HG03442 (cell line): Measurements from ENCODE around the gene NEK10.

Source experiments
- ATAC-seq: cut with Tn5 transposase; IDR thresholded peaks from one replicate; pipeline ENCODE4 v1.9.1; 2021; ENCODE audit warnings: mild to moderate bottlenecking, moderate library complexity; ENCODE audit not compliant: unreplicated experiment

The NEK10 gene

DNA sequence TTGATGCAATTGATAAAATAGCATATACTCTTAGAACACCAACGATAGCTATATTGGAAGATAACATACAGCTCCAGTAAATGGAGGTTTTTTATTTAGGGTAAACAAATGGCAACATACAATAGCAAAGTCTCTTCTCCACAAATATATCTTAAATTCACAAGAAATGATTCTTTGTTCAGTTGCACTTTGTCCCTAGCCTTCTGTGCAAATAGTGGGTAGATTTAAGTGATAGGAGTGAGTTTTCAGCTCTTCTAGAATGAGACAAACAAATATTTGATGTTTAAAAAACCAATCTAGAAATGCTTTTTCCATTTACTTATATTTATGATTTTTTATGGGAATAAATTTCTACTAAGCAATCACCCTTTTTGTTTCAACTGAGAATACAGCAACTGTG lies 253.8 kb downstream of the NEK10 start:
- no peak for ATAC-seq

DNA sequence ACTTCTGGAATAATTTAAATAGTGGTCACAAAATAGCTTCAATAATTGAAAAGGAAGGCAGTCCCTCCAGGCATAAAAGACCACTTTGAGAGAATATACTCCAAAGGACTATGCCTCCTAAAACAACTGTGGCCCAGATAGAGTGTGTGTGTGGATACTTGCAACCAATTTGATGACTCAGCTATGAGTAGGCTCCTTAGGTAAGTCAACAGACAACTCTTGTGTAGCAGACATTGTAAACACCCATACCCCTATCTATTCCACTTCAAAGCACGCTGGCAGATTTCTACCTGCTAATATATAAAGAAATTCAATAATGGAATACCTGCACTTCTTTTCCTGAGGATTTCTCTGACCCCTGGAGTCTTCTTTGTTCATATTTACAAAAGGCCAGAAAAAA lies 254.5 kb downstream of the NEK10 start:
- no peak for ATAC-seq

DNA sequence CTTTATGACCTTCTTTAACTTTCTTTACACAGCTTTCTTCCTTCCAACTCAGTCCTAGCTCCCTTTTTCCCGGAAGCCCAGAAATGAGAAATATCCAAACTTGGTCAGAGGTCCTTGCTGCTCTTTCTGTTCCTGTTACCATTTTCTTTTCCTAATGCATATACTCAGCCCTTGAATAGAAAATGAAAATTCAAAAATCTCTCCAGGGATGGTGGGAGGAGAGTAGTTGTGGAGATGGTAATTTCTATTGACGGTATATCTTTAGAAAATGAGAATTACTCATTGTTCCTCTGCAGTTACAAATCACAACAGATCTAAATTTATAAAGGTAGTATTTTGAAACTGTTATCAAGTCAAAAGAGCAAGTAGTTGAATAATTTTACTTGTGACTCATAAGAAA lies 255.1 kb downstream of the NEK10 start:
- no peak for ATAC-seq

GRCh38 chr3:27110020-27110419 lies 259.2 kb downstream of the NEK10 start:
- no peak for ATAC-seq

DNA sequence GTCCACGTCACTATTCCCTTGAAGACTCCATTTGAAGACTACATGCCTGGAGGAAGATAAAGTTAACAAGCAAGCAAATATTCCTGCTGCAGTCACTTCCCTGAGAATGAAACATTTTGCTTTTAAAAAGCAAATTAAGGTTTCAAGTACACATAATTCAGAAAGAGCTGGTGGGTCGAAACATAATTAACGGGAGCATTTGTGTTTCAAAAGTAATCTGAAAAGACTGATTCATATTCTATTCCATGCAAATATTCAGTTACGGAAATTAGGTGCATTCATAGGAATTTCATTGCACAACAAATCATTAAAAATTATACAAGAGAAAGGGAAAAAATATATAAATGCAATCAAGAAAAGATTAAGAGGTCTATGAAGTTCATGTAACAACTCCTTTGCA lies 260.9 kb downstream of the NEK10 start:
- no peak for ATAC-seq

GRCh38 chr3:27105904-27106303 lies 263.3 kb downstream of the NEK10 start:
- ATAC-seq = no peak

GRCh38 chr3:27097182-27097581 lies 272.0 kb downstream of the NEK10 start:
- no peak for ATAC-seq

DNA sequence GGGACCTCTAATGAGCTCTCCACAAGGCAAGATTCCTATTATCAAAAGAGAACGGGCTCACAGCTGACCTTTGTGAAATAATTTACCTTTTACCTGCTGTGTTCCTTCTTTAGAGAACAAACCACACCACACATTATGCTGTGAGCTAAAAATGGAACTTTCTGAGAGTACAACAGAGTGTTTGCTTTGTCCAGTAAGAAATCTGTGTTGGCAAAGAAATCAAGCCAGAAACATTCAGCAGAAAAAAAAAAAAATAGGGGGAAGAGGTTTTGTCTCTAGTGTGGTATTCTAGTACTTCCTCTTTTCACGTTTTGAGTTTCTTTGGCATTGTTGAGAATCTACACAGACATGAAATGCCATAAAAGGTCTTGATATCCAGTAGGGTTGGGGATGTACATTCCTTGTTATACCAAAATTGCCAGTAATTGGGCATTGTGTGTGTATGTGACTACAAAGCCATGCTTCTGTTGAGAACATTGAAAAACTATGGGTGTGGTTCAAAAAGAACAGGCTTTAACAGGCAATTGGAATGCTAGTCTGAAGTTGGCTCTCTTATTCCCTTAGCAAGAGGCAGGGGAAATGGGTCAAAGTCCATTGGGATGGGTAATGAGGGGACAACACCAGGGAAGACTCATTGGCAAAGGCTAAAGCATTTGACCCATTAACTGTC lies 273.5 kb downstream of the NEK10 start:
- ATAC-seq = no peak

DNA sequence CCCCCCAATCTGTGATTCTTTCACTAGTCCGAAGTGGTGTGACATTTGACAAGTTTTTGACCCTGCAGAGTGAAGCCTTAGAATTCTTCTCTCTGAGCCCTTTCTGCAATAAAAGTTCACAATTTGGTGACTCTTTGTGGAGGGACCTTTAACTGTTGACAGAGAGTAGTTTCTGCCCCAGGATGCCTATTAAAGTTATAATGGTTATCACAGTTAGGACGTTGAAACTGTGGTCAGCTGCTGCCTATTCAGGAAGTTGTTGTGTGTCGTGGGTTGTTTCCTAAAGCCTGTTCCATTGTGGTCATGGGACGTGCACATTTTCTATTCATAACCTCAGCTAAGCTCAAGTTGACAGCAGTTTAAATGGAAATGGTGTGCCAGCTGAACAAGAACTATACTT lies 274.5 kb downstream of the NEK10 start:
- ATAC-seq = no peak

DNA sequence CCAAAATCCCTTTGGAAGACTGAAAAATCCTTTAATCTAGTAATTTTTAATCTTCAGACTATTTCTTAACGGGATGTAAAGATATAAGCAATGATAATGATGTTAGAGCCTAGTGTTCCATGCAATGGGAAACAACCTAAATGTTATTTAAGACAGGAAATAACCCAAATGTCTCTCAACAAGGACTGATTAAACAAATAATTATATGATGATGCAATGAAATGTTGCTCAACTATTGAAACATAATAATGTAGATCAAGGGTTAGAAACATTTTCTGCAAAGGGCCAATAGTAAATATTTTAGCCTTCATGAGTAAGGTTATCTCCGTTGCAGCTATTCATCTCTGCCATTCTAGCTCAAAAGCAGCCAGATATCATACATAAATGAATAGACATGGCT lies 275.4 kb downstream of the NEK10 start:
- no peak for ATAC-seq

- ATAC-seq = no peak
These were observed 278.7 kb downstream of the NEK10 start for GRCh38 chr3:27090275-27091041.

- no peak for ATAC-seq
These were observed 279.5 kb downstream of the NEK10 start for GRCh38 chr3:27089645-27090044.

GRCh38 chr3:27089068-27089467 lies 280.1 kb downstream of the NEK10 start:
- no peak for ATAC-seq

DNA sequence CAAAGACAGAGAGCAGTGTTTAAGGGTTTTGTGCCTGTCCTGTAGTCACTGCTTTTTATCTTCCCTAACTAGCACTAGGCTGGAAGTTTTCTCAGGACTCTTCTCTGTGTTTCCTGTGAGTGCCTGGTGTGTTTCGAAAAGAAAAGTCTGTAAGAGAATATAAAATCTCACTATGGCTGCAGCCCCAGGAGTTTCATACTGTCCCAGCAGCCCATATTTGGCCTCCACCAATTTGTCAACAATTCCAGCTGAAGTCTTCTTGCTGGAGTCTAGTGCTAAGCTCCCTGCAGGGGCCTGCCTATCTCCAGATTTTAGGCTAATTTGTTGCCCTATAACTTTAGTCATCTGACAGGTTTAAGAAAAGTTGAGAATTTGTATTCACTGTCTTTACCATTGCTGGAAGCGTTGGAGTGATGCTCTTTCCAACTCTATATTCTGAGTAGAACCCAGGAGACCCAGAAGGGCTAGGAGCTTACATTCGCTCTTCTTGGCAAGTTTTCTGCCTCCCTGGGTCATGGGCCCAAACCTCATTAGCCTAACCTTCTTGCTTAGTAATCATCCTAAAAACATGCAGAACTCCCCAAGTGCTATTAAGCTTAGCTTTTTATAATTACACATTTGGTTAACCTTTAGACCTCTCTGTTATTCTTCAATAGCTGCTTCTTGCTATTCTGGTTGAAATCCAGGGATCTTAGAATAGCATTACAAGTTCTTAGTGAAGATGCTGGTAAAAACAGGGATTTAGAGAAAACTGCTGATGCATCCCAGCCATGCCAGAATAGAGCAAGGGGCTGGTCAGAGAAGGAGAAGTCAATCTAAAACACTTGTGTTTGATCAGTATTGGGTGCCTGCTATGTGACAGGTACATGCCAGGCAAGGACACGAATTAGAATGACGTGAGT lies 283.1 kb downstream of the NEK10 start:
- ATAC-seq = no peak

- ATAC-seq = no peak
These were observed 287.1 kb downstream of the NEK10 start for GRCh38 chr3:27081992-27082607.

- no peak for ATAC-seq
These were observed 287.6 kb downstream of the NEK10 start for GRCh38 chr3:27081566-27081965.

- no peak for ATAC-seq
These were observed 289.0 kb downstream of the NEK10 start for GRCh38 chr3:27080258-27080525.

DNA sequence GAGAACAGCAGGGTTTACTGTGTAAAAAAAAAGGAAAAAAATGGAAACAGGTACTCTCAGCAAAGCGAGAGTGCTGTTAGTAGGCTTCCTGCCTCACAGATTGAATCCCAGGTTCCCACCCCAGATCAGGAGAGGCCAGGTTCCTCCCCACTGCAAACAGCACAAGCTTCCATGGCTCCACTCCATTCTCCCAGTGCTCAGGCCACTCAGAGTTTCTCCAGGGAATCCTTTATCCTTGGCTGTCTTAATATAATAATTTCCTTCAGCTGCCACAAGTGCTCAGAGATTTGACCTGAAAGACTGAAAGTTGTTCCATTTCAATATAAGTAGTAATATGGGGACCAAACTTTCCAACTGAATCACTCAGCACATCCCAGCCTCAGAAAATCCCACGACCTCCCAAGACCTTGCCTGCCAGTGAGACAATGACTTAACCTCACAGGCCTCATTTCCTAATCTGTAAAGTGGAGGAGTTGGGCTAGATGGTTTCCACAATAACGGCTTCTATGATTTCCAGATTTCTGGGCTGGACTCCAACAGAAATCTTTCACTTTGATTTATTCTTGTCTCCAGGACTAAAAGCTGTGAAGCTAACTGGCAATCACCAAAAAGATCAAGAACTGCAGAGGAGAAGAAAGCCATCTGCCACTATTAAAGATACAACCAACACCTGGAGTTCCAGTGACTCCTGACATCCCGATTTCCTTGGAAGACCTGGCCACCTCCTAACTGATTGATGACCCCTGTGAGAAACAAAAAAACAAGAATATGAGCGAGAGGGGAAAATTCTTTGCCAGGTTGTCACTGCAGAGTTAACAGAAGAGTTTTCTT lies 289.5 kb downstream of the NEK10 start:
- no peak for ATAC-seq

GRCh38 chr3:27078246-27078913 lies 290.8 kb downstream of the NEK10 start:
- ATAC-seq = no peak
